Daoy (cell line): ENCODE data around the gene CPLX1. TPM values are rescaled to one million over a fixed set of nuclear protein-coding genes. Genes with fewer than 3 reads are reported as not detected.

Experiments
- DNase-seq: peaks from one replicate; pipeline ENCODE4 v3.0.0-alpha.2; 2015; ENCODE audit warnings: low read depth
- total RNA-seq: library from RNA; depleted of rRNA; stranded (reverse); fragments of >200 nt; shearing (Covaris generic); gene quantifications from 2 replicates; pipeline ENCODE4 v1.2.3, GENCODE V29; 2014

The CPLX1 gene
- total RNA-seq, 1 experiment from 2014 or later, result not detected

DNA sequence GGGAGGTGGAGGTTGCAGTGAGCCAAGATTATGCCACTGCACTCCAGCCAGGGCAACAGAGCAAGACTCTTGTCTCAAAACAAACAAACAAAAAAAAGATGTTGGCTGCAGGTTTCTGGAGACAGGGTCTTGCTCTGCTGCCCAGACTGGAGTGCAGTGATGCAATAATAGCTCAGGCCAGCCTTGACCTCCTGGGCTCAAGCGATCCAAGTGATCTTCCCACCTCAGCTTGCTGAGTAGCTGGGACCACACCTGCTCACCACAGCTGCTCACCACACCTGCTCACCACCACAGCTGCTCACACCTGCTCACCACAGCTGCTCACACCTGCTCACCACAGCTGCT, 29.9 kb upstream of the CPLX1 start:
- no peak for DNase-seq

DNA sequence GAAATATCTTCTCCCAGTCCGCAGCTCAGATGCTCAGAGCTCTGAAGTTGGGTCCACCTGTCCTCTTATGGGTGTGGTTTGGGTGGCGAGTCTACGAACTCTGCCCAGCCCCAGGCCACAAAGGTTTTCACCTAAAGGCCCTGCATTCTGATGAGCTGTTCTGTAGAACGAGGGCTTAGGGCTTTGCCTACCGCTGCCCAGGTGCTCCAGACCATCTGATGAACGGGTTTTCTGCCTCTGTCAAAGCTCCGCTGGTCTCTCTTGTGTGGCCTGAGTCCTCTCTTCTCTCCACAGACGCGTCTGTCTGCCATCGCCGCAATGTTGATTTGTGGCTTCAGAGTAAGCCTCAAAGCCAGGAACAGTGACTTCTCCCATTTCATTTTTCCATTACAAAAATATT, 28.4 kb upstream of the CPLX1 start:
- no peak for DNase-seq

DNA sequence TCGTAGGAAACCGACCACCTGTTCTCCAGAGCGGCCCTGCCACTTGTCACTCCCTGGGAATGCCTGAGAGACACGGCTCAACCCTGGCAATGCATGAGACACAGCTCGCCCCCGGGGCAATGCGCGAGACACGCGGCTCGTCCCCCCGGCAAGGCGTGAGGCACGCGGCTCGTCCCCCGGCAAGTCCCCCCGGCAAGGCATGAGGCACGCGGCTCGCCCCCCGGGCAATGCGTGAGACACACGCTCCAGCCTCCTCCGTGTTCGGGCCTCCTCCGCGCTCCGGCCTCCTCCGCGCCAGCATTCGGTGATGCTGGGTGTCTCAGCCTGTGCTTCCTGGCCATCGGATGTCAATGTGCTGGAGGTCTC, 27.5 kb upstream of the CPLX1 start:
- no peak for DNase-seq

DNA sequence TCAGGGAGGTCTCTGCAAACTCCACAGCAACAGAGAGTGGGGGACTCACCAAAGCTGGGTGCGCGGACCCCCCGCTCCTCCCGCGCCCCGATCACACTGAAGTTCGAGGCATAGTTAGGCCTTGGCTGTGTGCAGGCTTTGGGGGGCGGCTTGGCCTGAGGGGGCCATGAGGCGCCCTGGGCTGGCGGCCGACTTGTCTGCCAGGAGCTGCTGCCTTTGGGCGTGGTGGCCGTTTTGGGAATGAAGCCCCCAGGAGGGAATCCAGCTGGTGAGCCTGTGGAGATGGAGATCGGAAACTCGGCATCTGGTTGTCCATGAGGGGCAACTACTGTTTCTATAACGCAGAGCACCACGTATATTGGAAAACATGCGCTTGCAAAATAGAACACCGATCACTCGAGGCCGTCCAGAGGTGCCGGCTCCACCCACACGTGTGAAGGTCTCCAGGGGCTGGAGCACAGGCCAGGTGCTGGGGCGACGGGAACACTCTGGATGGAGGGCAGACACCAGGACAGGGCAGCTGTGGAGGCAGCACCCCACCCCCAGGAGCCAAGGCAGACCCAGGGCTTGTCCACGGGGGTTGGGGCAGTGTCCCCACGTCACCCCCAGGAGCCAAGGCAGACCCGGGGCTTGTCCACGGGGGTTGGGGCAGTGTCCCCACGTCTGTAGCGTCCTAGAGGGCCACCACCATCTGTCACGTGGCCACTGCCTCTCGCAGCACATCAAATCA, 25.9 kb upstream of the CPLX1 start:
- no peak for DNase-seq

DNA sequence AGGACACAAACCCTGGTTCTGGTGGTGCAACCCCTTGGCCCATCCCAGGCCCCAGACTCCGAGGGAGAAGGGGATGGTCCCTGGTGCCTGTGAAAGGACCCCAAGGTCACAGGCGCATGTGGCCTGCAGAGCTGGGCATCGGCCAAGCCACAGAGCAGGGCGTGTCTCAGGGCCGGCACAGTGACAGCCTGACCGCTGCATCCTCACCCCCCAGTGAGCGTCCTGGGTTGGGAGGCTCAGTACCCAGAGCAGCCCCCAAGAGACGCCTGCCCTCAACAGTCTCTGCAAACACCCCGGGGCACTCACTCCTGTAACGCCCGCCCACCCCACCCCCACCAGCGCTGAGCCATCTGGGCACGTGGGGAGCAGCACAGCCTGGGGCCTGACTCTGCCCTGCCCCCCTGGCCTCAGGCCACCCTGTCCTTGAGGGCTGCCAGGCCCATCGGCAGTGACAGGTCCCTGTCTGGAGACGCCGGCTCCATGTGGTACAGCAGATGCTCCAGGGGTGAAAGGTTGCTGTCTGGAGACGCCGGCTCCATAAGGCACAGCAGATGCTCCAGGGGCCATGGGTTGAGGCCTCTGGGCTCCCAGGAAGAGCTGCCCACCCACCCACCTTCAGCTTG, 24.5 kb upstream of the CPLX1 start:
- DNase-seq, result no peak

DNA sequence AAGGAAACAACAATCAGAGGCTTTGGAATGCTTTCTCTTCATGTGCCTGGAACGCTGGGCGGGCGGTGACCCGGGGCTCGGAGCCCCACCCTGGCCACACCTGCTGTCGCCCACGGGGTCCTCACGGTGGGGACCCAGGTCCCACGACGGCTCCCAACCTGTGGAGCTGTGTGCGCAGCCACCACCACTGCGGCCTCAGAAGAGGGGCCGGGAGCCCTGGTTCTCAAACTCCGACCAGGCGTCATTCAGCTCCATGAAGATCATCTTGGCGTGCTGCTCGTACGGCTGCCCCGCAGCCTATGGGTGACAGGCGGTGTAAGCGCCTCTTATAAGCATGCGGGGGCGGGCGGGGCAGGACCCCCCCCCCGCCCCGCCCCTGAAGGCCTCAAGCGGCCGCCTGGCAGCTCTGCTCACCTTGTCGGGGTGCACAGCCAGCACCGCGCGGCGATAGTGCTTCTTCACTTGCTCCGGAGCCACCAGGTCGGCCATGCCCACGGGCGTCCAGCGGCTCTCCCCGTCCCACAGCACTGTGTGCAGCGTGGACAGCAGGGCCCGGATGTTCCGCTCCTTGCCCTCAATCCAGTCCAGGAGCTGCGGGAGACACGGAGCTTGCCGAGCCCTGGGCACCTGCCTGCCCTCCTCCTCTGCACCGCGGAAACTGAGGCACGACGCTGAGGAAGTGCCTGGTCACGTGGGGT, 23.7 kb upstream of the CPLX1 start:
- DNase-seq, result no peak

DNA sequence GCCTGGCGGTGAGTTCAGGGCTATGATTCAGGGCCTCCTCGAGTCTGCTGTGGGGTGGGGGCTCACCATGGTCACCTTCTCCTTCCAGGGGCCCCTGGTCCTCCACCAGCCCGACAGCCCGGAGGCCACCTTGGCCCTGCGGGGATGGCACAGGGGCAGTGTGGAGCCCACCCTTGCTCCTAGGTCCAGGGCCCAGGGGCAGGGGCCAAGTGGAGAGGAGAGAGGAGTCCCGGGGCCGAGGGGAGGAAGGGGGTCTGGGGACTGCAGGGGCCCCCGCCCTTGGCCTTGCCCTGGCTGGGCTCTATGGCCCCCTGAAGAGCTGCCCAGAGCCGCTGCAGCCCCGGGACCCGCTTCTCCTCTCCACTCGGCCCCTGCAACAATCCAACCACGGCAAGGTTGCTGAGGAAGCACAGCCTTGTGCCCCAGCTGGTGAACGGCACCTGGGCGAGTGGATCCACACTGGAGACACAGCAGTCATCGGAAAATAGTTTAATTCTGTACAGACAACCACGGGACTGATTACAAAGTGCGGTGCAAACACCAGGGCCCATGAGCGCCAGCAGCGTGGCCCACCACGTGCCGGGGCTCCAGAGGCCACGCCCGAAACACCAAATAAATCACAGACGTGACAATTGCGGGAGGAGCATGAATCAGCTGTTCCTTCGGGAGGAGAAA, 23.0 kb upstream of the CPLX1 start:
- DNase-seq, result no peak

DNA sequence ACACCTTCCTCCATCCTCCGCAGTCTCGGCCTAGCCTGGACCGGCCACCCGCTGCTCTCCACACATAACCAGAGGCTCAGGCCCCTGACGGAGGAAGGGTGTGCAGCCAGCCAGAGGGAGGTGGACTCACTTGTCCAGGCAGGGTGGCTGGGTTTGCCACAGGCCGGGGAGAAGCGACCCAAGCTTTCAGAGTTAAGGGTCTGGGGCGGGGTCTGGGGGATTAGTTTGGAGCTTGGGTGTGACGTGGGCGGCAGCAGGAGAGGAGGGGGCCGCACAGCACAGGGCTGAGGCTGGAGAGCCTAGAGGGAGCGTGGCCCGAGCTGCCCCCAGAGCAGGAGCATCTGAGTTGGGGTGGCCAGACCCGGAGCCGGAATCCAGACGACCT, 22.4 kb upstream of the CPLX1 start:
- DNase-seq, result no peak

DNA sequence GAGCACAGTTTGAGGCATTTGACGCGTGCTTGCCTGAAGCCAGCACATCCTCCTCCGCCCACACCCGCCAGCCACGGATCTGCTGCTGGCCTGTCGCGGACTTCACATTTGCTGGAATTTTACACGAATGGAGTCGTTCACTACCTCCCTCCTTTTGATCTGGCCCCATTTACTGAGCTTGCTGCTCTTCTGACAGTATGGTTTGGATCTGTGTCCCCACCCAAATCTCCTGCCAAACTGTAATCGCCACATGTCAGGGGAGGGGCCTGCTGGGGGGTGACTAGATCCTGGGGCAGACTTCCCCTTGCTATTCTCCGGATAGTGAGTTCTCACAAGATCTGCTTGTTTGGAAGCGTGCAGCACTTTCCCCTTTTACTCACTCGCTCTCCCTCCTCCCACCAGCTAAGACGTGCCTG, 19.9 kb upstream of the CPLX1 start:
- no peak for DNase-seq

DNA sequence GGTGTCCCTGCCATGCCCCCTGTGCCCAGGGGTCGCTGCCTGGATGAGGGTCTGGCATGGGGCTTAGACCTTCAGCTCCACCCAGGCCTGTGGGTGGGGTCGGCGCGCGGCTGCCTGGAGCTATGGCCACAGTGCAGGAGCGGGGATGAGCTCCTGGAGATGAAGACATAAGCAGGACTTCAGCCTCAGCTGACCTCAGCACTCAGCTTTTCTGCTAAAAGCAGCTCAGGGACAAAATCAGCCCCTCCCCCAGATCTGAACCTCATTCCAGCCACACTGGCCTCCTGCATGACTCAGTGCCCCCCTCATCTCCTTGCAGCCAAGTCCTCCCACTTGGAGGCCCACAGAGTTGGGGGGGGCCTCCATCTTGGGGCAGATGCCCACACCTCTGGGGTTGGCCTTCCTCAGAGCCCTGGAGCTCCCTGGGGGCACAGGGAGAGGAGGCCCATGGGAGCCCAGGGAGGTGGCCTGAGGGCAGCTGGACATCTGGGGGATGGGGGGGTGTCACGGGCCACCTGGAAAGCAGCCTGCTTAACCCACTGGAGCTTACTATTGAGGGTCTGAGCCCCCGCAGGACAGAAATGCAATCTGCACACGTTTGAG, 19.4 kb upstream of the CPLX1 start:
- no peak for DNase-seq

DNA sequence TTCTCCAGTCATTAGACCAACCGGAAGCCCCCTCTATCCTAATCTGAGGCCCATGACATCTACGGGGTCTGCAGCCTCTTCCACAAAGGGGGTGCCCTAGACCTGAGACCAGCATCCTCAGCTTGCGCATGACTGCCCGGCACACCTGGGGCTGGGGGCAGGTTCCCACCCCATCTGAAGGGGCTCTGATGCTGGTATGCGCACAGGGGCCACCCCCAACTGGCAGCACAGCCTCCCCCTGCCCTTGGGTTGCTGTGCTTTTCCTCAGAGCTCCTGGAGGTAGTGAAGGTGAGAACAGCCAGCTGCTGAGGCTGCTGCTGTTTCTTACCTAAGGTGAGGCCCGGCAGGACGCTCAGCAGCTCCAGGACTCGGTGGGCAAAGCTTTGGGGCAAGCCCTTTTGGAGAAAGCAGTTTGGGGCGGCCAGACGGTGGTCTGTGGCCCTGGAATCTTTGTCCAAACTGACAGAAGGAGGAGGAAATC, 18.9 kb upstream of the CPLX1 start:
- no peak for DNase-seq

DNA sequence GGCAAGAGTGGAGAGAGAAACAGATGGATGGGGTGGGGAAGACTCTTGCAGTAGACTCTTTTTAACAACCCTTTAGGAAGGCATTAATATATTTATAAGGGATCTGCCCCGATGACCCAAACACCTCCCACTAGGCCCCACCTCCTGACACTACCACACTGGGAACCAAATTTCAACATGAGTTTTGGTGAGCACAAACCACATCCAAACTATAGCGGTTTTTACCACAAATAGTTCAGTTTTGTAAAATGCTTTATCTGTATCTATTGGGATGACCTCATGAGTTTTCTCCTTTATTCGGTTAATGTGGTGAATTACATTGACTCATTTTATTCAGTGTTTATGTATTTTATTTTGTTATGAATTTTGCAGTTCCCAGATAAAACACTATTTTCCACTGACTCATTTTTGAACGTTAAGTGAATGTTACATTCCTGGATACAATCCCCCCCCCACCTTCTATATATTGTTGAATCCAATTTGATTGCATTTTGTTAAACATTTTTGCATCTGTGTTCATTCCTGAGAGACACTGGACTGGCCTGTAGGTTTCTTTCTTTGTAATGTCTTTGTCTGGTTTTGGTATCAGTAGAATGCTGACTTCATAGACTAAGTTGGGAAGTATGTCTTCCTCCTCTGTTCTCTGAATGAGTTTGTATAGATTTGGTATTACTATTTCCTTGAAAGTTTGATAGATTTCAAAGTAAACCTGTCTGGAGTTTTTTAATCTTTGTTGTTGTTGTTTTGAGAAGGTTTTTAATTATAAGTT, 13.9 kb upstream of the CPLX1 start:
- no peak for DNase-seq

DNA sequence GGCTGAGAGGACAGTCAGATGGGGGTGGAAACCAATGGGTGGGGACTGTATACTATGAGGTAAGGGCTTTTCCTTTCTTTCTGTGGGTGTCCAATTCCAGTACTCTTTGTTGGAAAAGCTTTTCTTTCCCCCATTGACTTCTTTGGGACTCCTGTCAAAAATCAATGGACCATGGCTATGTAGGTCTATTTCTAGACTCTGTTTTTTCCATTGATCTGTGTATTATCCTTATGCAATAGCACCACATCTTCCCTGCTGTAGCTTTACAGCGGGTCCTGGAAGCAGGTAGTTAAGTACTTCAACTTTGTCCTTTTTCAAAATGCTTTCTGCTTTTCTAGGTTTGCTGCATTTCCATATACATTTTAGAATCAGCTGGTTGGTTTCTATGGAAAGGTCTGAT, 11.8 kb upstream of the CPLX1 start:
- DNase-seq, result no peak

DNA sequence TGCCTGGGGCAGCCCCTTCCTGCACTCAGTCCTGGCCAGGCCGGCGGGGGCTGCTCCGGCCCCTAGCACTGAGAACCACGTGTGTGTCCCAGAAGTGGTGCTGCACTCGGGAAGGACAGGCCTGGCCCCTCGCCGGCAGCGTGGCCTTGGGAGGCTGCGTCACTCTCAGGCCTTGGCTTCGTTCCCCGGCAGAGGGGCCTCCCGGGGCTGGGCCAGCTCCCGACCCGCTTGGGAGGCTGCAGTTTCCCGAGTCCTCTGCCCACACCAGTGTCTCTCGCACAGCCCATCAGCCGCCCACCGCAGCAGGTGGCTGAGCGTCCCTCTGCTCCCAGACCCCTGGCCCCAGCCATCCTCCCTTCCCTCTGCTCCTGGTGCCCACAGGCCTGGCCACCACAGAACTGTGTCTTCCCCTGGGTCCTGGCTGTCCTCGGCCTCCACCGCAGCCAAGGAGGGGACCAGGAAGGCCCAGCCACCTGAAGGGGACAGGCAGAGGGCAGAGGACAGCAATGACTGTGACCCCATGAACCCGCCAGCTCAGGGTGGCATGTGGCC, 10.9 kb upstream of the CPLX1 start:
- DNase-seq, result no peak

DNA sequence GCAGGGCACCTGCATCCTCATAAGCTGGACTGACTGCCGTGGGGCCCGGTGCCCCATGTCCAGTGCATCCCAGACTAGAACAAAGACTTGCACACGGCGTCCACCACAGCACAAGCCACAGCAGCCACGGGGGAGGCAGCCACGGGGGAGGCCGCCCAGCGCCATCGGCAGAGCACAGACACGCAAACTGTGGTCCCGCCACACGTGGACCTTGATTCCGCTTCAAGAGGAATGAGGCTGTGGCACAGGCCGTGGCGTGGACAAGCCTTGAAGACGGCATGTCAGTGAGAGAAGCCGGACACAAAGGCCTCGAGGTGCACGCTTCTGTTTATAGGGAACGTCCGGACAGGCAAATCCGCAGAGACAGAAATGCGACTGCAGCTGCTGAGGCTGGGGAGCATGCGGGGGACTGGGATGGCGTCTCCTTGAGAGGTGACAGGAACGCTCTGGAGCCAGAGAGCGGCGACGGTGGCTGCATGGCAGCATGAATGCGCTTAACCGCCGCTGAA, 10.1 kb upstream of the CPLX1 start:
- no peak for DNase-seq

DNA sequence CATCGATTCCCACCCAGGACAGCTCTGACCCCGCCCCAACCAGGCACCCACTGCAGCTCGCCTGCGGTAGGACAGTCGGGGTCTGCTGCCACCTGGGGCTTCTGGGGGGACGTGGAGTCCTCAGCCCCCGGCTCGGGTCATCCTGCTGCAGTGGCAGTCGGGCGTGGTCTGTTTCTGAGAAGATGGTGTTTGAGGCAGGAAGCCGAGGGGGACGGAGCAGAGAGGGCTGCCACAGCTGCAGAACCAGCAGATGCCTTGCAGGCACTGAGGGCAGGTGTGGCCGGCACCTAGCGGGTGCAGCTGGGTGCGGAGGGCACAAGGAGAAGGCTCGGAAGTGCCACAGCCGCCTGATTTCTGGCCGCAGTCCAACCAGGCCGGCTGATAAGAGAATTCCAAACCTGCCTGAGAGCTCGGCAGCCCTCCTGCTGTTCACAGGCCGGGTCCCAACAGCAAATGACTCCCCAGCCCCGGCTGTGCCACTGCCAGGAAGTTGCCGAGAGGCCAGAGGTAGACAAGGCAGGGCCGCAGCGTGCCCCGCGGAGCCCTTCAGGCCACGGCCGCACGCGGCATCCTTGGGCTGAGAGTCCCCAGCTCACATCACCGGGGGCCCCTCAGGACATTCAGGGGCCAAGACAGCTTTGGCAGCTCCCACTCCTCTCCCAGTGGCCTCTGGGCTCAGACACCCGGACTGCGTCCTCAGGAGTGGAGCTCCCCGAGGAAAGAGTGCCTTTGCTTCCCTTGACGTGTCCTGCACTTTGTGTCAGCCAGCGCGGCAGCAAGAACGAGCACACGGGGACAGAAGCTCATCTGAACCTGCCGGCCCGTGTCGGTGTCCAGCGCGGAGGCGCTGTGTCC, 9.4 kb upstream of the CPLX1 start:
- DNase-seq, result no peak

DNA sequence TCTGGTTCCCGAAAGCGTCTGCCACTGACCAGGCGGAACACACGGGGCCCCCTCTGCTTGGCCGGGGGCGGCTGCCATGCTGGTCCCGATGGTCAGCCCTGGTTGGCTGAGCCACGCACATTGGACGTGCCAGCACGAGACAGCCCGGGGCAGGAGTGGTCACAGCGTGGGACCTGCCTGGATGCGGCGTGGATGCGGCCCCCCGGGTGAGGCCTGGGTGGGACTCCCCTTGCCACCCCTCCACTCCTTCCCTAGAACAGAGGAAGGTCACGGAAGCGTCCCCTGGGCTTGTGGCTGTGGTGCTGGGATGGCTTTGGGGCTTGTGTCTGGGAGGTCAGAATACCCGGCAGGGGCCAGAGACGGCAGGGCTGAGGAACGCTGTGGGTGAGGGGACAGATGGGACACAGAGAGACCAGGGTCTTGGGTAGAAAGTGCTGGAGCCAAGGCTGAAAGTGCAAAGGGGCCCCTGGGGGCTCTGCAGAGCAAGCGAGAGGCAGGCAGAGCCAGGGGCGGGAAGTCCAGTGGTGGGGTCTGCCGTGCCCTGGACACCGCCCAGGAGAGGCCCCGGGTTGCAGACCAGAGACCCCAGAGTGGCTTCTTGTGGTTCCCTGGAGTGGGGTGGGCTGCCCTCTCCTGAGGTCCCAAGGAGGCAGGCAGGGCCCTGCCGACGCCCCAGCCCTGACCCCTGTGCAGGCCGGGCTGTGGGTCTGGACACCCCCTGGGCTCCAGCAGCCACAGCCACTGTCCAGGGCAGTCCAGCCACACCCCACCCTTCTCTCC, 8.6 kb upstream of the CPLX1 start:
- no peak for DNase-seq

DNA sequence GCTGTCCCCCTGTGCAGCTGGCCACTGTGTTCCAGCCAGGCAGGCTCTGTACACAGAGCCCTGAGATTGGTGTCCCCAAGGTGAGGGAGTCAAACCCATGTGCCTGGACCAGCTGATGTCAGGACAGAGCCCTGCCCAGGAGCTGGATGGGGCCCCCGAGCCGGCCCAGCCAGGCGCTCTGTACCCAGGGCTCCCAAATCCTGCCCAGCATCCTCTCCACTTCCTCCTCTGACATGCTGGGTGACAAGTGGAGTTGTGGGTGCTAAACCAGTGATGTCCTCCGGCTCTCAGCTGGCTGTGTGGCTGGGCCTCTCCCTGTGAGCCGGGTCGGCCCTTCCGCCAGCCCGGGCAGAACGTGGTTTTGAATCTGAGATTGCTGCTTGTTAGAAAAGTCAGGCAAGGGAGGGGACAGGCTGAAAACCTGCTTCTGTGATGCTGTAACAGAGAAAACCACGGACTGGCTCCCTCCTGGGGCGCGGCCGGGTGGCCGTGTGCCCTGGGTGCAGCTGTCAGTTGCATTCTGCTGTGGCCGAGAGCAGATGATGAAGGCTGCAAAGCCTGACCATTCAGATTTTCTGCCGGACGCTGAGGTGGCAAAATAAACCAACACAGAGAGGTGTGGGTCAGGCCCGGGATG, 7.9 kb upstream of the CPLX1 start:
- no peak for DNase-seq

DNA sequence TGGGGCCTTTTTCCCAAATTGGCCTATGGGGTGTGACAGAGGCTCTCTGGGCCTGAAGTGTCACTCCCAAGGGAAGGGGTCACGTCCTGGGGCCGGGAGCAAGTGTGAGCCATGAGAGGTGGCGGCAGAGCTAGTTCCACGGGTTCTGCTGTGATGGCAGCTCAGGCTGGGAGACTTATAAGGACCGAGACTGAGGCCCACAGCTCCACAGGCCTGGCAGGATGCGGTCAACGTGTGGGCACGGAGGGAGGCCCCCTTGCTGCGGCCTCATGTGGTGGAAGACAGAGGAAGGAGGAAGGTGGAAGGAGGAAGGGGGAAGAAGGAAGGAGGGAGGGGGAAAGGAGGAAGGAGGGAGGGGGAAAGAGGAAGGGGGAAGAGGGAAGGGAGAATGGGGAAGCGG, 7.2 kb upstream of the CPLX1 start:
- DNase-seq, result no peak
